ENCODE measurements around the gene UCK2.

GRCh38 chr1:165912638-165913037 lies 85.2 kb downstream of the UCK2 start:
- TF ChIP-seq CTCF (IDR thresholded peaks at IDR 0.05; ENCODE audit: extremely low read depth in 1 of 2, insufficient read depth in 1 of 2, low read depth in 1 of 2, low read length in 2 of 2) (no peak), POLR2AphosphoS5 (IDR thresholded peaks at IDR 0.05; ENCODE audit: insufficient read depth, low read depth, low read length) (no peak), EZH2 (IDR thresholded peaks at IDR 0.05; ENCODE audit: borderline replicate concordance, low read depth, low read length, severe bottlenecking) (no peak), POLR2A (IDR thresholded peaks at IDR 0.05; ENCODE audit: low read depth, low read length) (no peak), GATA2 (IDR thresholded peaks at IDR 0.05; ENCODE audit: insufficient read depth, insufficient read length, low read depth, low read length) (no peak), FOS (IDR thresholded peaks at IDR 0.05; ENCODE audit: borderline replicate concordance, insufficient read depth, low read length) (no peak), JUN (IDR thresholded peaks at IDR 0.05; ENCODE audit: borderline replicate concordance, insufficient read depth, insufficient read length, low read depth) (no peak), MYC (IDR thresholded peaks at IDR 0.05; ENCODE audit: low read depth, low read length) (no peak)
